ENCODE results near the gene BAZ1A.

The BAZ1A gene

GRCh38 chr14:34875031-34875922 is at the start of gene BAZ1A:
TSS of gene BAZ1A (minus strand) at chr14:34875360. CDS start at chr14:34874604, 756 bp downstream.
- peak; percentile 65 for FAIRE-seq

- no peak for FAIRE-seq
These were observed 45.2 kb upstream of the BAZ1A start for GRCh38 chr14:34920339-34920738.

GRCh38 chr14:34913619-34914018 is 38.5 kb upstream of the BAZ1A start:
- FAIRE-seq: no peak

- FAIRE-seq: no peak
These were observed 37.8 kb upstream of the BAZ1A start for GRCh38 chr14:34912966-34913365.

- FAIRE-seq: no peak
These were observed 37.0 kb upstream of the BAZ1A start for GRCh38 chr14:34912182-34912581.

GRCh38 chr14:34911209-34912150 is 36.3 kb upstream of the BAZ1A start:
- no peak for FAIRE-seq

- no peak for FAIRE-seq
These were observed 31.1 kb upstream of the BAZ1A start for GRCh38 chr14:34906287-34906686.

- no peak for FAIRE-seq
These were observed 20.1 kb upstream of the BAZ1A start for GRCh38 chr14:34895277-34895676.

- FAIRE-seq: no peak
These were observed 15.8 kb upstream of the BAZ1A start for GRCh38 chr14:34890937-34891336.

- no peak for FAIRE-seq
These were observed 13.0 kb upstream of the BAZ1A start for GRCh38 chr14:34888186-34888585.

GRCh38 chr14:34883954-34884353 is 8.8 kb upstream of the BAZ1A start:
- no peak for FAIRE-seq

GRCh38 chr14:34874386-34875030 is 652 bp downstream of the BAZ1A start:
- FAIRE-seq: no peak

- no peak for FAIRE-seq
These were observed 1.4 kb downstream of the BAZ1A start for GRCh38 chr14:34873589-34874385.

- peak; percentile 21 for FAIRE-seq
These were observed 2.2 kb downstream of the BAZ1A start for GRCh38 chr14:34872822-34873588.

GRCh38 chr14:34867199-34867598 is 8.0 kb downstream of the BAZ1A start:
- FAIRE-seq: no peak

GRCh38 chr14:34865889-34866574 is 9.1 kb downstream of the BAZ1A start:
- no peak for FAIRE-seq

- FAIRE-seq: no peak
These were observed 11.3 kb downstream of the BAZ1A start for GRCh38 chr14:34863844-34864243.

- FAIRE-seq: no peak
These were observed 16.4 kb downstream of the BAZ1A start for GRCh38 chr14:34858765-34859164.

- no peak for FAIRE-seq
These were observed 17.3 kb downstream of the BAZ1A start for GRCh38 chr14:34857689-34858449.

- FAIRE-seq: no peak
These were observed 22.1 kb downstream of the BAZ1A start for GRCh38 chr14:34853041-34853440.
